Measurements from ENCODE around the gene CIPC. TPM values are rescaled to one million over a fixed set of nuclear protein-coding genes. Genes with fewer than 3 reads are reported as not detected.

CIPC gene
- total and polyA plus RNA-seq, 2 of the 13 experiments (the other 11 are each of a cell fraction or from before 2014, with no cell fraction given), result 7.6 to 13.9 TPM

DNA sequence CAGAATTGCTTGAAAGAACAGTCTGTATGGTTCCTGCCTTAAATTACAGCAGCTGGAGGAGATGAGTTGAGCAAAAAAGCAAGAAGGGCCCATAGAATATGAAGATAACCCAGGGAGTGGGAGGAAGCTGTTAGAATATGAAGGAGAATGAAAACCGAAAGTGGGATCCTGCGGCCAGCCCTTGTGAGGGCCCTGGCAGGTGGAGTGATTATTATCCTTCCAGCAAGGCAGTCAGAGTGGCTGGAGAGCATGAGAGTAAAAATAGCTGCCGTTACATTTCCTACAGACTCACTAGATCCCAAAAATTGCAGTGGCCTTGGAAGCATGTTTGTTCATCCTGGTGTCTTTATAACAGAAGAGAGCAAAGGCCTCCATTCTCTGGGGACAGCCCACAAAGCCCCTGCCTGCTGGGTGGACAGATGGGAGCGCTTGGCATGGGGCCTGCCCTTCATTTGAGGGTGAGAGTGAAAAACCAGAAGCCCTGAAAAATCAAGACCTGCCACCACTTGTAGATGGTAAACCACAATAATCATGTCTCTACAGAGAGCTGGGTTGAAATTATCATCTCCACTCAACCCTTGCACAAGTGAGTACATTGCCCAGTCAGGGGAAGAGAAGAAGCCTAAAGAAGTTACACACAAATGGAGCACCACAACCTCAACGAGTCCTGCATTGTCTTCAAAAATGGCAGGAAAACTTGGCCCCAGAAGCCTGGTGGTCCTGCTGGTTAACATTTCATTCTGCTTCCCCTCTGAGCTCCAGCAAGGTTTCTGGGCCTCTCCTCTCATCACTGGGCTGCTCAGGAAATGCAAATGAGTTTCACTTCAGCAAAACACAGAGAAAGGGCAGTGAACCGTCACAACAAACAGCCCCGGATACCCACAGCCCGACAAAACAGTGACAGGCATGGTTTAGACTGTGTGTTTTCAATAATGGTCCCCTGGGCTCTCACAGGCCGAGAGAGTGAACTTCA, 23.0 kb downstream of the CIPC start:
- H3K4me1 ChIP-seq (ENCODE audit: insufficient read depth, low read length), result peaks cover 32% of the 10 kb centered on the region
- H3K79me2 ChIP-seq (ENCODE audit: insufficient read depth, low read length), result no peaks in the 10 kb centered on the region
- FAIRE-seq (peak; percentile 15), DNase-seq (ENCODE audit: low spot score) (no peak), ATAC-seq (no peak)
- no peaks in the 10 kb centered on the region for H4K20me1 ChIP-seq (ENCODE audit: insufficient read depth, low read length)
- H2AFZ ChIP-seq (ENCODE audit: low read length), result no peak overlapping the region
- H3K27ac ChIP-seq (ENCODE audit: extremely low read length, insufficient read depth, low read length), result no peak overlapping the region
- no peak overlapping the region; the same call in 1 of the 2 replicates for H3K4me2 ChIP-seq (ENCODE audit: low read depth, low read length)
- no peaks in the 10 kb centered on the region for H3K36me3 ChIP-seq (replicated peaks in 1 of 2; ENCODE audit: control insufficient read depth in 1 of 2, insufficient read depth in 2 of 2, low read length in 2 of 2)
- no peaks in the 10 kb centered on the region for H3K9me3 ChIP-seq (ENCODE audit: low read length)
- H3K27me3 ChIP-seq (ENCODE audit: control insufficient read depth in 1 of 2, insufficient read depth in 2 of 2, low read length in 2 of 2), result peaks cover 1 to 6% of the 10 kb centered on the region in 2 experiments; a peak in 2 of 5 replicates
- CTCF ChIA-PET (ENCODE audit: low intra/inter-chr PET ratio, low total read pairs), result no interaction called here
- no peak for TF ChIP-seq KLF9 (CRISPR knock-in tag; IDR thresholded peaks at IDR 0.05; ENCODE audit: low read depth)
- no peak for TF ChIP-seq ZMAT3 (CRISPR knock-in tag; conservative IDR thresholded peaks at IDR 0.05)
- TF ChIP-seq HCFC1 (IDR thresholded peaks at IDR 0.05; ENCODE audit: low read depth, low read length), result no peak
- TF ChIP-seq, protein P1, sequence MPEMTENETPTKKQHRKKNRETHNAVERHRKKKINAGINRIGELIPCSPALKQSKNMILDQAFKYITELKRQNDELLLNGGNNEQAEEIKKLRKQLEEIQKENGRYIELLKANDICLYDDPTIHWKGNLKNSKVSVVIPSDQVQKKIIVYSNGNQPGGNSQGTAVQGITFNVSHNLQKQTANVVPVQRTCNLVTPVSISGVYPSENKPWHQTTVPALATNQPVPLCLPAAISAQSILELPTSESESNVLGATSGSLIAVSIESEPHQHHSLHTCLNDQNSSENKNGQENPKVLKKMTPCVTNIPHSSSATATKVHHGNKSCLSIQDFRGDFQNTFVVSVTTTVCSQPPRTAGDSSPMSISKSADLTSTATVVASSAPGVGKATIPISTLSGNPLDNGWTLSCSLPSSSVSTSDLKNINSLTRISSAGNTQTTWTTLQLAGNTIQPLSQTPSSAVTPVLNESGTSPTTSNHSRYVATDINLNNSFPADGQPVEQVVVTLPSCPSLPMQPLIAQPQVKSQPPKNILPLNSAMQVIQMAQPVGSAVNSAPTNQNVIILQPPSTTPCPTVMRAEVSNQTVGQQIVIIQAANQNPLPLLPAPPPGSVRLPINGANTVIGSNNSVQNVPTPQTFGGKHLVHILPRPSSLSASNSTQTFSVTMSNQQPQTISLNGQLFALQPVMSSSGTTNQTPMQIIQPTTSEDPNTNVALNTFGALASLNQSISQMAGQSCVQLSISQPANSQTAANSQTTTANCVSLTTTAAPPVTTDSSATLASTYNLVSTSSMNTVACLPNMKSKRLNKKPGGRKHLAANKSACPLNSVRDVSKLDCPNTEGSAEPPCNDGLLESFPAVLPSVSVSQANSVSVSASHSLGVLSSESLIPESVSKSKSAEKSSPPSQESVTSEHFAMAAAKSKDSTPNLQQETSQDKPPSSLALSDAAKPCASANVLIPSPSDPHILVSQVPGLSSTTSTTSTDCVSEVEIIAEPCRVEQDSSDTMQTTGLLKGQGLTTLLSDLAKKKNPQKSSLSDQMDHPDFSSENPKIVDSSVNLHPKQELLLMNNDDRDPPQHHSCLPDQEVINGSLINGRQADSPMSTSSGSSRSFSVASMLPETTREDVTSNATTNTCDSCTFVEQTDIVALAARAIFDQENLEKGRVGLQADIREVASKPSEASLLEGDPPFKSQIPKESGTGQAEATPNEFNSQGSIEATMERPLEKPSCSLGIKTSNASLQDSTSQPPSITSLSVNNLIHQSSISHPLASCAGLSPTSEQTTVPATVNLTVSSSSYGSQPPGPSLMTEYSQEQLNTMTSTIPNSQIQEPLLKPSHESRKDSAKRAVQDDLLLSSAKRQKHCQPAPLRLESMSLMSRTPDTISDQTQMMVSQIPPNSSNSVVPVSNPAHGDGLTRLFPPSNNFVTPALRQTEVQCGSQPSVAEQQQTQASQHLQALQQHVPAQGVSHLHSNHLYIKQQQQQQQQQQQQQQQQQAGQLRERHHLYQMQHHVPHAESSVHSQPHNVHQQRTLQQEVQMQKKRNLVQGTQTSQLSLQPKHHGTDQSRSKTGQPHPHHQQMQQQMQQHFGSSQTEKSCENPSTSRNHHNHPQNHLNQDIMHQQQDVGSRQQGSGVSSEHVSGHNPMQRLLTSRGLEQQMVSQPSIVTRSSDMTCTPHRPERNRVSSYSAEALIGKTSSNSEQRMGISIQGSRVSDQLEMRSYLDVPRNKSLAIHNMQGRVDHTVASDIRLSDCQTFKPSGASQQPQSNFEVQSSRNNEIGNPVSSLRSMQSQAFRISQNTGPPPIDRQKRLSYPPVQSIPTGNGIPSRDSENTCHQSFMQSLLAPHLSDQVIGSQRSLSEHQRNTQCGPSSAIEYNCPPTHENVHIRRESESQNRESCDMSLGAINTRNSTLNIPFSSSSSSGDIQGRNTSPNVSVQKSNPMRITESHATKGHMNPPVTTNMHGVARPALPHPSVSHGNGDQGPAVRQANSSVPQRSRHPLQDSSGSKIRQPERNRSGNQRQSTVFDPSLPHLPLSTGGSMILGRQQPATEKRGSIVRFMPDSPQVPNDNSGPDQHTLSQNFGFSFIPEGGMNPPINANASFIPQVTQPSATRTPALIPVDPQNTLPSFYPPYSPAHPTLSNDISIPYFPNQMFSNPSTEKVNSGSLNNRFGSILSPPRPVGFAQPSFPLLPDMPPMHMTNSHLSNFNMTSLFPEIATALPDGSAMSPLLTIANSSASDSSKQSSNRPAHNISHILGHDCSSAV (CRISPR knock-in tag; IDR thresholded peaks at IDR 0.05; ENCODE audit: borderline replicate concordance), result no peak
- TF ChIP-seq, protein P2, sequence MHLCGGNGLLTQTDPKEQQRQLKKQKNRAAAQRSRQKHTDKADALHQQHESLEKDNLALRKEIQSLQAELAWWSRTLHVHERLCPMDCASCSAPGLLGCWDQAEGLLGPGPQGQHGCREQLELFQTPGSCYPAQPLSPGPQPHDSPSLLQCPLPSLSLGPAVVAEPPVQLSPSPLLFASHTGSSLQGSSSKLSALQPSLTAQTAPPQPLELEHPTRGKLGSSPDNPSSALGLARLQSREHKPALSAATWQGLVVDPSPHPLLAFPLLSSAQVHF (CRISPR knock-in tag; IDR thresholded peaks at IDR 0.05), result no peak
- no peak for TF ChIP-seq KMT2B (CRISPR knock-in tag; IDR thresholded peaks at IDR 0.05)
- no peak for TF ChIP-seq PCBP1 (IDR thresholded peaks at IDR 0.05; ENCODE audit: borderline replicate concordance, low read depth, low read length)
- no TSS peak for BruUV-seq (replicated peaks)
- POLR2A ChIA-PET, result no interaction called here
- 82% methylated on average over 9 of the region's 9 CpGs for WGBS (ENCODE audit: low lambda C conversion rate)
- no peak overlapping the region for H3K9ac ChIP-seq (ENCODE audit: insufficient read depth, low read depth, low read length)
- no peak overlapping the region for H3K4me3 ChIP-seq (replicated peaks in 1 of 3; ENCODE audit: insufficient read depth in 1 of 3, low read depth in 2 of 3, low read length in 3 of 3)
- intact Hi-C loops (cut with micrococcal nuclease; ENCODE audit: unreplicated experiment) (no loop called here), in situ Hi-C loops (cut with HindIII; ENCODE audit: extremely low pct_ligation_motif_present, low pct_unique_long_range_greater_than_20kb) (no loop called here)
